ENCODE data around the gene IFNK. TPM values are rescaled to one million over a fixed set of nuclear protein-coding genes. Genes with fewer than 3 reads are reported as not detected.

IFNK gene
- total RNA-seq, 1 donor from 2014 or later = not detected

GRCh38 chr9:27560457-27560856 is 36.4 kb downstream of the IFNK start:
- DNase-seq (ENCODE audit: low read depth) (no peak), FAIRE-seq (no peak)
- Histone ChIP-seq H3K27me3 (ENCODE audit: control insufficient read depth, insufficient read depth, low read length) (no peaks in the 10 kb centered on the region), H3K4me3 (ENCODE audit: low read depth, low read length) (no peak overlapping the region), H3K36me3 (ENCODE audit: control insufficient read depth, insufficient read depth, low read length) (peaks cover 3% of the 10 kb centered on the region)
- TF ChIP-seq, protein P1, sequence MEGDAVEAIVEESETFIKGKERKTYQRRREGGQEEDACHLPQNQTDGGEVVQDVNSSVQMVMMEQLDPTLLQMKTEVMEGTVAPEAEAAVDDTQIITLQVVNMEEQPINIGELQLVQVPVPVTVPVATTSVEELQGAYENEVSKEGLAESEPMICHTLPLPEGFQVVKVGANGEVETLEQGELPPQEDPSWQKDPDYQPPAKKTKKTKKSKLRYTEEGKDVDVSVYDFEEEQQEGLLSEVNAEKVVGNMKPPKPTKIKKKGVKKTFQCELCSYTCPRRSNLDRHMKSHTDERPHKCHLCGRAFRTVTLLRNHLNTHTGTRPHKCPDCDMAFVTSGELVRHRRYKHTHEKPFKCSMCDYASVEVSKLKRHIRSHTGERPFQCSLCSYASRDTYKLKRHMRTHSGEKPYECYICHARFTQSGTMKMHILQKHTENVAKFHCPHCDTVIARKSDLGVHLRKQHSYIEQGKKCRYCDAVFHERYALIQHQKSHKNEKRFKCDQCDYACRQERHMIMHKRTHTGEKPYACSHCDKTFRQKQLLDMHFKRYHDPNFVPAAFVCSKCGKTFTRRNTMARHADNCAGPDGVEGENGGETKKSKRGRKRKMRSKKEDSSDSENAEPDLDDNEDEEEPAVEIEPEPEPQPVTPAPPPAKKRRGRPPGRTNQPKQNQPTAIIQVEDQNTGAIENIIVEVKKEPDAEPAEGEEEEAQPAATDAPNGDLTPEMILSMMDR (IDR thresholded peaks at IDR 0.05; ENCODE audit: insufficient read depth, low read length, severe bottlenecking) = no peak

DNA sequence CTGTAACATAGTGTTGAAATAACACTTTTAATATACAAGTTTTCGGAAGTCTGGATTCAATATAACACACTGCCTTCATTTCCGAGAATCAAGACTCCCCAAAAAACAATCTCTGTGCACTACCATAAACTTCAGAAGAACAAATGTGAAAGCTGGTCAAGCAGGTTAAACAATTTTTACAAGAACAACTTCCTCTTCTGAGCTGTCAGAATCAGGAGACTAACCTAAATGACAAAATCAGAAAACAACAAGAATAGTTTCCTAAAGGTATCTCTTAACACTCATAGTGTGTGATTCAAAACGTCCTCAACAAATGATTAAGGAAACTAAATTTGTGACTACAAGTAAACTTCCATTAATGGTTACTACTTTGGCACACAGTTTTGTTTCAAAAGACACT is 37.6 kb downstream of the IFNK start:
- DNase-seq (ENCODE audit: low read depth) (peak; percentile 59), FAIRE-seq (no peak)
- no peak overlapping the region for H3K4me3 ChIP-seq (ENCODE audit: low read depth, low read length)
- TF ChIP-seq, protein P1 (IDR thresholded peaks at IDR 0.05; ENCODE audit: insufficient read depth, low read length, severe bottlenecking) = no peak
- no peaks in the 10 kb centered on the region for H3K36me3 ChIP-seq (ENCODE audit: control insufficient read depth, insufficient read depth, low read length)
- H3K27me3 ChIP-seq (ENCODE audit: control insufficient read depth, insufficient read depth, low read length) = no peaks in the 10 kb centered on the region

- no peak overlapping the region for H3K4me3 ChIP-seq (ENCODE audit: low read depth, low read length)
- no peaks in the 10 kb centered on the region for H3K27me3 ChIP-seq (ENCODE audit: control insufficient read depth, insufficient read depth, low read length)
- TF ChIP-seq, protein P1 (IDR thresholded peaks at IDR 0.05; ENCODE audit: insufficient read depth, low read length, severe bottlenecking) = no peak
- H3K36me3 ChIP-seq (ENCODE audit: control insufficient read depth, insufficient read depth, low read length) = peaks cover 2% of the 10 kb centered on the region
- FAIRE-seq (no peak), DNase-seq (ENCODE audit: low read depth) (no peak)
These were observed 39.8 kb downstream of the IFNK start for GRCh38 chr9:27563738-27564430.

GRCh38 chr9:27564670-27565069 is 40.6 kb downstream of the IFNK start:
- H3K27me3 ChIP-seq (ENCODE audit: control insufficient read depth, insufficient read depth, low read length) = no peaks in the 10 kb centered on the region
- TF ChIP-seq, protein P1 (IDR thresholded peaks at IDR 0.05; ENCODE audit: insufficient read depth, low read length, severe bottlenecking) = no peak
- no peak for DNase-seq (ENCODE audit: low read depth)
- no peak overlapping the region for H3K4me3 ChIP-seq (ENCODE audit: low read depth, low read length)
- no peak for FAIRE-seq
- H3K36me3 ChIP-seq (ENCODE audit: control insufficient read depth, insufficient read depth, low read length) = peaks cover 2% of the 10 kb centered on the region

DNA sequence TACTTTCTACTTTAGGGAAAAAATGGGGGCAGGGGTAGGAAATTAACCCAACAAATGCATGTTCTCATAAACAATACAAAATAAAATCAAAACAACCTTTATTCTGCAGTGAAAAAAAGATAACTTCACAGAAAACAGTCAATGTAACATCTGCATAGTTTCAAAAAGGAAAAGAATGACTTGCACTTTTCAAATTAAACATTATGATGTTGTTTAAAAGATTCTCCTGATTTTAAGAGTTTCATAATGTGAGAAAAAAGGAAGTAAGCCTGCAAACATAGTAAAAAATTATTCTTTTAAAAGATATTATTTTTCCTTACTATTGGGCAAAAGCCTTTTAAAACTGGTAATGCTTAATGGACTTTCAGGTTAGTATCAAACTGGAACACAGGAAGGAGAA is 41.6 kb downstream of the IFNK start:
- Histone ChIP-seq H3K27me3 (ENCODE audit: control insufficient read depth, insufficient read depth, low read length) (no peaks in the 10 kb centered on the region), H3K4me3 (ENCODE audit: low read depth, low read length) (no peak overlapping the region), H3K36me3 (ENCODE audit: control insufficient read depth, insufficient read depth, low read length) (peaks cover 2% of the 10 kb centered on the region)
- FAIRE-seq (no peak), DNase-seq (ENCODE audit: low read depth) (no peak)
- TF ChIP-seq, protein P1 (IDR thresholded peaks at IDR 0.05; ENCODE audit: insufficient read depth, low read length, severe bottlenecking) = no peak

DNA sequence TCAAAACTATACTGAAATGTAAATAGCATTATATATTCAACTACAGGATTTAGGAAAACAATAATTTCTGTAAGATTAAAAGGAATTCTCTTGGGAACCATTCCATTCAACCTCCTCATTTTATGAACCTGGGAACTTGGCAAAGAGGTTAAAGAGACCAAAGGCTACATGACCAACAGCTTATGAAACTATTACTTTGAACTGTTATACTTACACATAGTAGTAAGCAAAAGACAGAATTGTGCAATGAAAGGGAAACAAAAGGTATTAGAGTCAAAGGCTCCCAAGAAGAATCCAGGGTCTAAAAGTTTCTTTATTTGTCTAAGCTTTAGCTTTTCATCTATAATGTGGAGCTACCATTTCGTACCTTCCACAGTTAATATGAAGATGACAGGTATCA is 42.0 kb downstream of the IFNK start:
- Histone ChIP-seq H3K4me3 (ENCODE audit: low read depth, low read length) (no peak overlapping the region), H3K27me3 (ENCODE audit: control insufficient read depth, insufficient read depth, low read length) (no peaks in the 10 kb centered on the region), H3K36me3 (ENCODE audit: control insufficient read depth, insufficient read depth, low read length) (peaks cover 2% of the 10 kb centered on the region)
- TF ChIP-seq, protein P1 (IDR thresholded peaks at IDR 0.05; ENCODE audit: insufficient read depth, low read length, severe bottlenecking) = no peak
- DNase-seq (ENCODE audit: low read depth) (no peak), FAIRE-seq (no peak)
